Measurements from ENCODE around the gene ANKLE1. TPM values are rescaled to one million over a fixed set of nuclear protein-coding genes. Genes with fewer than 3 reads are reported as not detected.

Gene ANKLE1
- total and polyA plus RNA-seq, 2 experiments from 2014 or later, result 9.1 to 20.2 TPM

DNA sequence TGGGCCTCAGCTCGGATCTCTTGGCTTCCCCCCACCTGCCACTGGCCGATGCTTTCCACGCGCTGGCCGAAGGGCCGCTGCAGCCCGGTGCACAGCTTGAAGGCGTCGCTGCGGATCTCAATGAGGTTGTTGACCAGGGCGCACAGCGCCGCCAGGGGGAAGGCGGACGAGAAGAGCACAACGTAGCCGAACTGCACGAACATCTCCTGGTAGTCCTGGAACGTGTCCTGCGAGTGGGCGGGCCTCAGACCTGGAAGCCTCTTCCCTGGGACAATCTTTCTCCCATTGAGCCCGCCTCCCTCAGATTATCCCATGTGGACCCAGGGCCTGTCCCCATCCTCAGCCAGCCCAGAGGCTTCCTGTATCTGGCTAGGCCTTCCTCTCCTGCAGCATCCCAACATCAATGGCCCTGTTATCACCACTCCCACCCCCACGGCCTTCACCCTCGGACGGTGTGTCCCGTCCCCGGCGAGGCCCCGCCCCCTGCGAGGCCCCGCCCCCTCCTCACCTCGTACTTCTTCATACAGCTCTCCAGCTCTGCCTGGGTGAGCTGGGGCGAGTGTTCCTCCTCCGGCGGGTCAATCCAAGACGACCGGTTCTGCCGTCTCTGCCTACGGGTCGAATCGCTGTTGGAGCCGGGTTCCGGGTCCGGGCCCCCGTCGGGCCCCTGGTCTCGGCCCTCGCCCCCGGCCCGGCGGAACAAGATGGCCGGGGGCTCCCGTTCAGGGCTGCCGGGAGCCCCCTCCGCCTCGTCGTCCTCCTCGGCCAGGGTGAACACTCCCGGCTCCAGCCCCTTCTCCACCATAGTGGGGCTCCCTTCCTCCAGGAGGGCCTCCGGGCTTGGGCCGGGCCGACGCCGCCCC is 46.2 kb downstream of the ANKLE1 start:
- Histone ChIP-seq H3K4me3 (peak overlapping the region; percentile 90), H3K27ac (ENCODE audit: low read depth) (peak overlapping the region; percentile 89), H2AFZ (peak overlapping the region; percentile 63), H3K36me3 (ENCODE audit: insufficient read depth) (no peaks in the 10 kb centered on the region), H3K4me1 (ENCODE audit: insufficient read depth) (peaks cover 20% of the 10 kb centered on the region), H3K9me2 (ENCODE audit: insufficient read depth) (no peaks in the 10 kb centered on the region), H3K4me2 (peak overlapping the region; percentile 93), H3K27me3 (ENCODE audit: insufficient read depth) (peaks cover 9% of the 10 kb centered on the region; the same call in 1 of the 2 replicates), H3K79me2 (replicated peaks; ENCODE audit: insufficient read depth) (no peaks in the 10 kb centered on the region), H4K20me1 (replicated peaks; ENCODE audit: insufficient read depth) (no peaks in the 10 kb centered on the region; the same call in 1 of the 2 replicates), H3F3A (replicated peaks; ENCODE audit: low read depth) (peaks cover 26% of the 10 kb centered on the region)
- Mint-ChIP-seq H3K27me3 (ENCODE audit: insufficient read depth, low read depth, poor library complexity) (peaks cover 20% of the 10 kb centered on the region), H3K36me3 (ENCODE audit: low read depth) (peaks cover 21% of the 10 kb centered on the region), H3K27ac (peak overlapping the region; percentile 96), H3K4me1 (peaks cover 22% of the 10 kb centered on the region), H3K4me3 (peak overlapping the region; percentile 90), H3K9me3 (peaks cover 2% of the 10 kb centered on the region; the same call in 1 of the 3 replicates)
- peak; percentile 98 for DNase-seq (ENCODE audit: low spot score)
- peak; percentile 72 for ATAC-seq
- peak; percentile 84 for TF ChIP-seq POLR2AphosphoS5 (IDR thresholded peaks at IDR 0.05; ENCODE audit: low read depth)
- TF ChIP-seq, protein P1, sequence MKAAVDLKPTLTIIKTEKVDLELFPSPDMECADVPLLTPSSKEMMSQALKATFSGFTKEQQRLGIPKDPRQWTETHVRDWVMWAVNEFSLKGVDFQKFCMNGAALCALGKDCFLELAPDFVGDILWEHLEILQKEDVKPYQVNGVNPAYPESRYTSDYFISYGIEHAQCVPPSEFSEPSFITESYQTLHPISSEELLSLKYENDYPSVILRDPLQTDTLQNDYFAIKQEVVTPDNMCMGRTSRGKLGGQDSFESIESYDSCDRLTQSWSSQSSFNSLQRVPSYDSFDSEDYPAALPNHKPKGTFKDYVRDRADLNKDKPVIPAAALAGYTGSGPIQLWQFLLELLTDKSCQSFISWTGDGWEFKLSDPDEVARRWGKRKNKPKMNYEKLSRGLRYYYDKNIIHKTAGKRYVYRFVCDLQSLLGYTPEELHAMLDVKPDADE (IDR thresholded peaks at IDR 0.05), result no peak
- TF ChIP-seq CTCF (conservative IDR thresholded peaks at IDR 0.05; ENCODE audit: low read depth in 2 of 2), result peak; percentile 55 to 85
- TF ChIP-seq, protein P2, sequence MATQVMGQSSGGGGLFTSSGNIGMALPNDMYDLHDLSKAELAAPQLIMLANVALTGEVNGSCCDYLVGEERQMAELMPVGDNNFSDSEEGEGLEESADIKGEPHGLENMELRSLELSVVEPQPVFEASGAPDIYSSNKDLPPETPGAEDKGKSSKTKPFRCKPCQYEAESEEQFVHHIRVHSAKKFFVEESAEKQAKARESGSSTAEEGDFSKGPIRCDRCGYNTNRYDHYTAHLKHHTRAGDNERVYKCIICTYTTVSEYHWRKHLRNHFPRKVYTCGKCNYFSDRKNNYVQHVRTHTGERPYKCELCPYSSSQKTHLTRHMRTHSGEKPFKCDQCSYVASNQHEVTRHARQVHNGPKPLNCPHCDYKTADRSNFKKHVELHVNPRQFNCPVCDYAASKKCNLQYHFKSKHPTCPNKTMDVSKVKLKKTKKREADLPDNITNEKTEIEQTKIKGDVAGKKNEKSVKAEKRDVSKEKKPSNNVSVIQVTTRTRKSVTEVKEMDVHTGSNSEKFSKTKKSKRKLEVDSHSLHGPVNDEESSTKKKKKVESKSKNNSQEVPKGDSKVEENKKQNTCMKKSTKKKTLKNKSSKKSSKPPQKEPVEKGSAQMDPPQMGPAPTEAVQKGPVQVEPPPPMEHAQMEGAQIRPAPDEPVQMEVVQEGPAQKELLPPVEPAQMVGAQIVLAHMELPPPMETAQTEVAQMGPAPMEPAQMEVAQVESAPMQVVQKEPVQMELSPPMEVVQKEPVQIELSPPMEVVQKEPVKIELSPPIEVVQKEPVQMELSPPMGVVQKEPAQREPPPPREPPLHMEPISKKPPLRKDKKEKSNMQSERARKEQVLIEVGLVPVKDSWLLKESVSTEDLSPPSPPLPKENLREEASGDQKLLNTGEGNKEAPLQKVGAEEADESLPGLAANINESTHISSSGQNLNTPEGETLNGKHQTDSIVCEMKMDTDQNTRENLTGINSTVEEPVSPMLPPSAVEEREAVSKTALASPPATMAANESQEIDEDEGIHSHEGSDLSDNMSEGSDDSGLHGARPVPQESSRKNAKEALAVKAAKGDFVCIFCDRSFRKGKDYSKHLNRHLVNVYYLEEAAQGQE (IDR thresholded peaks at IDR 0.05; ENCODE audit: unreplicated experiment), result no peak
- TF ChIP-seq, protein P3, sequence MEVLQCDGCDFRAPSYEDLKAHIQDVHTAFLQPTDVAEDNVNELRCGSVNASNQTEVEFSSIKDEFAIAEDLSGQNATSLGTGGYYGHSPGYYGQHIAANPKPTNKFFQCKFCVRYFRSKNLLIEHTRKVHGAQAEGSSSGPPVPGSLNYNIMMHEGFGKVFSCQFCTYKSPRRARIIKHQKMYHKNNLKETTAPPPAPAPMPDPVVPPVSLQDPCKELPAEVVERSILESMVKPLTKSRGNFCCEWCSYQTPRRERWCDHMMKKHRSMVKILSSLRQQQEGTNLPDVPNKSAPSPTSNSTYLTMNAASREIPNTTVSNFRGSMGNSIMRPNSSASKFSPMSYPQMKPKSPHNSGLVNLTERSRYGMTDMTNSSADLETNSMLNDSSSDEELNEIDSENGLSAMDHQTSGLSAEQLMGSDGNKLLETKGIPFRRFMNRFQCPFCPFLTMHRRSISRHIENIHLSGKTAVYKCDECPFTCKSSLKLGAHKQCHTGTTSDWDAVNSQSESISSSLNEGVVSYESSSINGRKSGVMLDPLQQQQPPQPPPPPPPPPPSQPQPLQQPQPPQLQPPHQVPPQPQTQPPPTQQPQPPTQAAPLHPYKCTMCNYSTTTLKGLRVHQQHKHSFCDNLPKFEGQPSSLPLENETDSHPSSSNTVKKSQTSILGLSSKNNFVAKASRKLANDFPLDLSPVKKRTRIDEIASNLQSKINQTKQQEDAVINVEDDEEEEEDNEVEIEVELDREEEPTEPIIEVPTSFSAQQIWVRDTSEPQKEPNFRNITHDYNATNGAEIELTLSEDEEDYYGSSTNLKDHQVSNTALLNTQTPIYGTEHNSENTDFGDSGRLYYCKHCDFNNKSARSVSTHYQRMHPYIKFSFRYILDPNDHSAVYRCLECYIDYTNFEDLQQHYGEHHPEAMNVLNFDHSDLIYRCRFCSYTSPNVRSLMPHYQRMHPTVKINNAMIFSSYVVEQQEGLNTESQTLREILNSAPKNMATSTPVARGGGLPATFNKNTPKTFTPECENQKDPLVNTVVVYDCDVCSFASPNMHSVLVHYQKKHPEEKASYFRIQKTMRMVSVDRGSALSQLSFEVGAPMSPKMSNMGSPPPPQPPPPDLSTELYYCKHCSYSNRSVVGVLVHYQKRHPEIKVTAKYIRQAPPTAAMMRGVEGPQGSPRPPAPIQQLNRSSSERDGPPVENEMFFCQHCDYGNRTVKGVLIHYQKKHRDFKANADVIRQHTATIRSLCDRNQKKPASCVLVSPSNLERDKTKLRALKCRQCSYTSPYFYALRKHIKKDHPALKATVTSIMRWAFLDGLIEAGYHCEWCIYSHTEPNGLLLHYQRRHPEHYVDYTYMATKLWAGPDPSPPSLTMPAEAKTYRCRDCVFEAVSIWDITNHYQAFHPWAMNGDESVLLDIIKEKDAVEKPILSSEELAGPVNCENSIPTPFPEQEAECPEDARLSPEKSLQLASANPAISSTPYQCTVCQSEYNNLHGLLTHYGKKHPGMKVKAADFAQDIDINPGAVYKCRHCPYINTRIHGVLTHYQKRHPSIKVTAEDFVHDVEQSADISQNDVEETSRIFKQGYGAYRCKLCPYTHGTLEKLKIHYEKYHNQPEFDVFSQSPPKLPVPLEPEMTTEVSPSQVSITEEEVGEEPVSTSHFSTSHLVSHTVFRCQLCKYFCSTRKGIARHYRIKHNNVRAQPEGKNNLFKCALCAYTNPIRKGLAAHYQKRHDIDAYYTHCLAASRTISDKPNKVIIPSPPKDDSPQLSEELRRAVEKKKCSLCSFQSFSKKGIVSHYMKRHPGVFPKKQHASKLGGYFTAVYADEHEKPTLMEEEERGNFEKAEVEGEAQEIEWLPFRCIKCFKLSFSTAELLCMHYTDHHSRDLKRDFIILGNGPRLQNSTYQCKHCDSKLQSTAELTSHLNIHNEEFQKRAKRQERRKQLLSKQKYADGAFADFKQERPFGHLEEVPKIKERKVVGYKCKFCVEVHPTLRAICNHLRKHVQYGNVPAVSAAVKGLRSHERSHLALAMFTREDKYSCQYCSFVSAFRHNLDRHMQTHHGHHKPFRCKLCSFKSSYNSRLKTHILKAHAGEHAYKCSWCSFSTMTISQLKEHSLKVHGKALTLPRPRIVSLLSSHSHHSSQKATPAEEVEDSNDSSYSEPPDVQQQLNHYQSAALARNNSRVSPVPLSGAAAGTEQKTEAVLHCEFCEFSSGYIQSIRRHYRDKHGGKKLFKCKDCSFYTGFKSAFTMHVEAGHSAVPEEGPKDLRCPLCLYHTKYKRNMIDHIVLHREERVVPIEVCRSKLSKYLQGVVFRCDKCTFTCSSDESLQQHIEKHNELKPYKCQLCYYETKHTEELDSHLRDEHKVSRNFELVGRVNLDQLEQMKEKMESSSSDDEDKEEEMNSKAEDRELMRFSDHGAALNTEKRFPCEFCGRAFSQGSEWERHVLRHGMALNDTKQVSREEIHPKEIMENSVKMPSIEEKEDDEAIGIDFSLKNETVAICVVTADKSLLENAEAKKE (CRISPR knock-in tag; IDR thresholded peaks at IDR 0.05), result no peak
- peak; percentile 59; the same call in 1 of the 2 replicates for TF ChIP-seq CREB1 (CRISPR knock-in tag; IDR thresholded peaks at IDR 0.05; ENCODE audit: low read depth)
- no peak for TF ChIP-seq EZH2phosphoT487 (IDR thresholded peaks at IDR 0.05; ENCODE audit: unreplicated experiment)
- TF ChIP-seq JUNB (IDR thresholded peaks at IDR 0.05; ENCODE audit: unreplicated experiment), result no peak
- no peak for TF ChIP-seq ZNF114 (CRISPR knock-in tag; IDR thresholded peaks at IDR 0.05)

Data from GM23338 (cell line).